ENCODE results near the gene STXBP1. TPM values are rescaled to one million over a fixed set of nuclear protein-coding genes. Genes with fewer than 3 reads are reported as not detected.

STXBP1 gene
- total RNA-seq, 1 donor from 2014 or later, result 15.2 TPM

DNA sequence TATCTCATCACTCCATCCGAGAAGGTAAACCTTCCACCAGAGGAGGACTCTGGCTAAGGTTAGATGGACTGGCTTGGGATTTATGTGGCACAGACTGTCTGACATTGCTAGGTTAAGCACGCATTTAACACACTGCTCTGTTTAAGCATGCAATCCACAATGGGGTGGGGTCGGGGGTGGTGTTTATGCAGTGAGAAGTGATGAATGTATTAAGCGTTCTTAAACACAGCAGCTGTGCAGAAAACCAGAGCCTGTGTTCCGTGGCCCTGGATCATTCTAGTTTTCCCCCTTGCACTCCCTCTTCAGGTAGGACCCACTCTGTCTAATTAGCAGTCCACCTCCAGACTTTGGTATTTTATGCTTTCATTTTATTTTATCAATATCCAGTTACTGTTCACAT lies 46.4 kb downstream of the STXBP1 start:
- DNase-seq, result no peak

DNA sequence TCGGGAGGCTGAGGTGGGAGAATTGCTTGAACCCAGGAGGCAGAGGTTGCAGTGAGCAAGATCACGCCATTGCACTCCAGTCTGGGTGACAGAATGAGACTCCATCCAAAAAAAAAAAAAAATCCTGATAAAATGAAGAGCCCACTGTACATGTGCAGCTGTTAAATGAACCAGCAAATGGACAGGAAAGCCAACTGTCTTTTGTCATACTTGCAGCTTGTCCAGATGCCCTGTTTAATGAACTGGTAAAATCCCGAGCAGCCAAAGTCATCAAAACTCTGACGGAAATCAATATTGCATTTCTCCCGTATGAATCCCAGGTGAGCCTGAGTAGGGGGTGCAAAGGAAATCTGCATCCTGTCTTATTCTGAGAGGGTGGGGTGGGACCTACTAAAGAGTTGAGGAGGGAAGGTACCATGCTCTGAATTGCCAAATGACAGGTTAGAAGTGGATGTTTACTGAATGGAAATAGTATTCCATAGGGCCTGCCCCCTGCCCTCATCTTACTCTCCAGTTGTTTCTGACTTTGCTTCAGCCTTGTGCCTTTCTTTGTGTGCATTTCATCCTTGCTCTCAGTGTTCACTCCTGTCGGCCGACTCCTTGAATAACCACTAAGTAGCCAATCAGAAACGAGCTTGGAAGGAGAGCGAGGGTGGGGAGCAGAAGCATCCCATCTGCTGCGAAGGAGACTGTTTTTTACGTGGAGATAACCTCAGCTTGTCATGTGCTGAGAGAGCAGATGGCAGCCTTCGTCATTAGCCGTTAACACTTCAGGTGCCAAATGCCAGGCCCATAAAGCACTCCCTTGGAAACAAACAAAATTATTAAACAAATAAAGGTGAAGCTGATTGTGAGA lies 49.0 kb downstream of the STXBP1 start:
- DNase-seq, result no peak

- DNase-seq, result no peak
Measured at GRCh38 chr9:127662617-127663016, 50.5 kb downstream of the STXBP1 start.

DNA sequence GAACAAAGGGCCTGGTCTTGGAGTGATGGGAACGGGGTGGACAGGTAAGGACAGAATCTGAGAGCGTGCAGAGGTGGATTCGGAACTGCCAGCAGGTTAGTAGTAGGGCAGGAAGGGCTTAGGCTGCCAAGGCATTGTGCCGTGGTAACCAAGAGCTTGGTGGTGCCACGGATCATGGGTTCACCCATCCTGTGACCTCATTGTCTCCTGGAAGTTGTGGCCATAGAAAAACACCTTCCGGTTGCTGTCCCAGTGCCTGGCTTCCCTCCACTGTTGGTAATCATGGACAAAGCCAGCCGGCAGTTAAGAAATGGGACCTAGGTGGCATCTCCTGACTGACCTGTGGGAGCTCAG lies 52.2 kb downstream of the STXBP1 start:
- no peak for DNase-seq

DNA sequence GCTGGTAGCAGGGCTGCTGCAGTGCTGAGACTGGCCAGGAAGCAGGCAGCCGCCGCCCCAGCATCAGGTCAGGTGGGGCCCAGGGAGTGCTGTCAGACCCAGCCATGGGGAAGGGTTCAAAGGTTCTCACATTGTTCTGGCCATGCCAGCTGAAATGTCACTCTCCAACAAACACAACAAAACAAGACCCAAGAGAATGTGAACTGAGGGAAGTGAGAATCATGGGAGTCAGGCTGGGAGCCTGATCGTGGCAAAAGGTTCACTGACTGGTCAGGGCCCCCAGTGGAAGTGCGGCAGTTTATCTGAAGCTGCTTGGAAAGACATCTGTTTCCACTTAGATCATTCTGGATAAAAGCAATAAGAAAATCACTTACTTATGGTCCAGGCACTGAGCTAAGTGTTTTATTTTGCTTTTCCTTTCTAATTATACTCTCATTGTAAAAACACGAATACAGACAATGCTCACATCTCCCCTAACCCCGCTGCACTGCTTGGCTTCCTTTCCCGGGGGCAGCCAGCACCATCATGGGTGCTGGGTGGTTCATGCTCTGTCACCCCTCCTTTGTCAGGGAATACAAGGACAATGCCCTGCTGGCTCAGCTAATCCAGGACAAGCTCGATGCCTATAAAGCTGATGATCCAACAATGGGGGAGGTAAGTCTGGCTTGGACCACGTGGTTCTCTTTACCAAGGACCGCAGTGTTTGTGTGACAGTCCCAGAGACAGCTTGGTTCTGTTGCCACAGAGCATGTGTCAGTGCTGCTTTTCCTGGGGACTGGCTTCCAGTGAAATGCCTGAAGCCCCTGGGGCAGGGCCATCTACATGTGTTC lies 52.8 kb downstream of the STXBP1 start:
- DNase-seq, result peak; percentile 40

DNA sequence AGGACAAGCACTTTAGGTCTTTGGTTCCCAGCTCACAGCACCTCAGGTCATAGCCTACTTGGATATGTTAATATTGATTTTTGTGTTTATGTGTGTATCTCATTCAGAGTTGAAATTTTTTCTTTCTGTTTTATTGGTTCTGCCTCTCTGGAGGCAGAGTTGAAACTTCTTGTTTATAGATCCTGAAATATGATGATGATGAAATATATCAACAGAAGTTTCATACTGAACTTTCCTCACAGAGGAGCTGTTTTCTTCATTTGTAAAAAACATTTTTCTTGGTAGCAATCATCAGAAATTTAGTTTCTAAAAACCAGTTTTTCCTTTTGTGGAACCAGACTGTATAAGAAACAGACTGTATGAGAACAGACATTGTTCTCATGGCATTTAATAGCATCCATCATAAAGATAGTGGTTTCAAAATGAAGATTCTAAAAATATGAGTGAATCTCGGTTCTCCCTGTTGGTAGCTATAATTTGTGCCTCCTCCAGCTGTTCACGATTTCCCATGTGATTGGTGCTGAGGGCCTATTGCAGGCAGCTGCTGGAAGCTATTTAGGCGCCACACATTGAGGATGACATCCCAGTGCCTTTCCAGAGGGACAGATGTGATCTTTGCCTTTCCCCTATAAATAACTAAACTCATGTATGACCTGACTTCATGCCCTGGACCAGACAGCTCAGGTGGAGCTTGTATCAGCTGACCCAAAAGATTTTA lies 55.2 kb downstream of the STXBP1 start:
- peak; percentile 23 for DNase-seq

DNA sequence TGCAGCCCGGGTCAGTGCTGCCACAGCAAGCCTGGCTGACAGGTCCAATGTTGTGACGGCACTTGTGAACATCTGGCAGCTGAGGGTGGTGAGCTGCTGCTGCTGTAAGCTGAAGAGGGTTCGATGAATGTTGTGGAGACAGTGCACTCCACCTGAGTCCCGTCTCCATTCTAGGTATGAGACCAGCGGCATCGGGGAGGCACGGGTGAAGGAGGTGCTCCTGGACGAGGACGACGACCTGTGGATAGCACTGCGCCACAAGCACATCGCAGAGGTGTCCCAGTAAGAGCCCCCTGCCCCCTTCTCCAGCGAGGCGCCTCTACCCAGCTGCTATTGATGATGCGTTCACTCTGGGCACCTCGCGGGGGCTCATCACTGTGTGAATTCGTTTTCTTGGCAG lies 55.8 kb downstream of the STXBP1 start:
- no peak for DNase-seq

- no peak for DNase-seq
Measured at GRCh38 chr9:127673234-127673633, 61.2 kb downstream of the STXBP1 start.

DNA sequence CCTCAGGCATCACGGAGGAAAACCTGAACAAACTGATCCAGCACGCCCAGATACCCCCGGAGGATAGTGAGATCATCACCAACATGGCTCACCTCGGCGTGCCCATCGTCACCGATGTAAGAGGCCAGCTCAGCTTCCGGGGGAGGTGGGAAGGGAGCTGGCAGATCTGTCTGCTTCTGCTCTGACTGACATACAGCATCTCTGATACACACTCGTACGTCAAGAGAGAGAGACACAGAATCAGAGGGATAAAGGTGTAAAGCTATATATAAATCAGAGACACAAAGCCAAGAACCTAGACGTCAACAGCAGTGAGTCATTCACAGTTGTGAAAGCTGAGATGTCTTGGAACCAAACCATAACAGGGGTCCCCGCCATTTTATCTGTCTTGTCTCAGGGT lies 64.6 kb downstream of the STXBP1 start:
- no peak for DNase-seq

GRCh38 chr9:127679506-127679905 lies 67.4 kb downstream of the STXBP1 start:
- DNase-seq, result no peak

- no peak for DNase-seq
Measured at GRCh38 chr9:127680226-127680625, 68.1 kb downstream of the STXBP1 start.

- DNase-seq, result no peak
Measured at GRCh38 chr9:127680846-127681245, 68.8 kb downstream of the STXBP1 start.

- no peak for DNase-seq
Measured at GRCh38 chr9:127682351-127683136, 70.5 kb downstream of the STXBP1 start.

- DNase-seq, result no peak
Measured at GRCh38 chr9:127683723-127684122, 71.6 kb downstream of the STXBP1 start.

DNA sequence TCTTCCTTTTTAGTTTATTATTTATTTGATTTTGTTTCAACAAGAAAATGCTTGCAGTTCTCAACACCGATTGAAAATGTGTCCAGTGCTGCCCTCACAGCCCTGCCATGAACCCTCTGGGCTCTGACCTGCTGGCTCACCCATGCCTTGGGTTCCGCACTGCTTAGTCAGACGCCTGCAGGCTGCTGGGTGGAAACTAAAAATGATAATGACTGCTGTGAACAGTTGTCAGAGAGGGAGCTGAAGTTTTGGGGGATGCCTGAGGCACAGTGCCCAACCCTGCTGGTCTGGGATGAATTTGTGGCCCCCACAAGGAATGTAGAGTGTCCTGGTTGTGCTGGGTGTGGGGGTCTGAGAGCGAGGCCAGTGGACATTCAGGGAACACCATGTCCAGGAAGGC lies 72.5 kb downstream of the STXBP1 start:
- DNase-seq, result no peak

DNA sequence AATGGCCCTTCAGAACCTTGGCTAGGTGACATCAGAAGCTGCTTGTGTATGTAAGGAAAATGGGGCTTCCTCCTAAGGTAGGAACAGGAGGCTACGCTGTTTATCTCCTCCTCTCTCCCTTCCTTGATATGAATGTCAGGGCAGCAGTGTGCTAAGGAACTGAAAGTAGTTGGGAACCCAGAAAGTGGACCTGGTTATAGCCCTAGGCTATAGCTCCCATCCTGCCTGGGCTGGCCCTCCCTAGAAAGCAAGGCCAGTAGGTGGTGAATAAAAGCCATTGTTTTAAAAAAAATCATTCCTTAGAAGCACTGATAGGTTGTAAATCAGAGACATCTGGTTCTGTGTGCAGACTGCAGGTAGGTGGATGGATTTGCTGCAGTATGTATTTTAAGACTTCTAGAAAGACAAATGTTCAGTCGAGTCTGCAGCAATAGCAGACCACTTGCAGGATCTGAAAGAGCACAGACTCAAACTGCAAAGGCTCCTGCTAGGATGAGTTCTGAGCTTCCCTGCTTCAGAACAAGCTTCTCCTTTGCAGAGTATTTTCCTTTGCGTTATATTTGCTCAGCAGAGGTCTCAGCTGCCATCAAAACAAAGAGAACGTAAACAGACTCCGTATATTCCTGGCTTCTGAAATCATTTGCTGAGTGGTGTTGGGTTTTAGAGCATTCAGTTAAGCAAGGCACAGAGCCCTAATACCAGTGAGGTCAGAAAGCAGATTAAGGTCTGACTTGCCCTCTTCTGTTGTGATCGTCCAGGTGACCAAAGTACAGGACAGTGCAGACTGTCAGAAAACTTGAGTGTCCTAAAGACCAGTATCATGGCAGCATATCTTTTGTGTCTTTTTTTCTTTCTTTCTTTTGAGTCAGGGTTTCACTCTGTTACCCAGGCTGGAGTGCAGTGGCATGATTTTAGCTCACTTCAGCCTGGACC lies 74.7 kb downstream of the STXBP1 start:
- DNase-seq, result no peak

- no peak for DNase-seq
Measured at GRCh38 chr9:127689329-127690000, 77.4 kb downstream of the STXBP1 start.

GRCh38 chr9:127690735-127691134 lies 78.7 kb downstream of the STXBP1 start:
- no peak for DNase-seq

DNA sequence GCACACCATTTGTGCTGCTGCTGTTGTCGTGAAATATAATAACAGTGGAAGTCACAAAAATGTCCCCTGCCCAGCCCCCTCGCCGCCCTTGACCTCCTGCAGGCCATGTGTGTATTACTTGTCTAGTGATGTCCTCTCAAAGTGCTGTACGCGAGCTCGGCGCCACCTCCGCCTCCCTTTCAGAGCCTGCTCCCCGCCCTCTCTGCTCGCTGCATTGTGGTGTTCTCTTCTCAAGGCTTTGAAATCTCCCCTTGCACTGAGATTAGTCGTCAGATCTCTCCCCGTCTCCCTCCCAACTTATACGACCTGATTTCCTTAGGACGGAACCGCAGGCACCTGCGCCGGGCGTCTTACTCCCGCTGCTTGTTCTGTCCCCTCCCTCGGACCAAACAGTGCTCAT lies 80.0 kb downstream of the STXBP1 start:
- no peak for DNase-seq

DNA sequence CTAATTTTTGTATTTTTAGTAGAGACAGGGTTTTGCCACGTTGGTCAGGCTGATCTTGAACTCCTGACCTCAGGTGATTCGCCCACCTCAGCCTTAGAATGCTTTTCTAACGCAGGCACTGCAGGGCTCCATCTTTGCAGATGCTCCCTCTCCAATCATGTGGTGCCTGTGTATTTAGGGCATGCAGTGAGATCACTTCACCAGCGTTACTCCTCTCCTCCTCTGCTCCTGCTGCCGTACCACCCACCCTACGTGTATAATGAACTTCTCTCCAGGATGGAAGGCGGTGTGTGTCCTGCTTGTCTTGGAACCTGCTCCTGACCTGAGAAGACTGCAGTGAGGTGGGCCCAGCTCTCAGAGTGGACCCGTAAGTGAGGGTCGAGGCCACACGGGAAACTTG lies 81.1 kb downstream of the STXBP1 start:
- DNase-seq, result no peak

Measured in skin of body (tissue), 2 donors.